Occipital lobe (tissue), 2 donors: ENCODE measurements around the gene ERCC3. TPM values are rescaled to one million over a fixed set of nuclear protein-coding genes. Genes with fewer than 3 reads are reported as not detected.

Experiments used
- DNase-seq: peaks from one replicate; lab custom pipeline; 2025; lab: John Stamatoyannopoulos, UW
- total RNA-seq: library from RNA; depleted of rRNA; stranded (reverse); fragments of >200 nt; gene quantifications from one replicate; pipeline ENCODE4 v1.2.3, GENCODE V29; 2014

The ERCC3 gene
- total RNA-seq = 43.0 TPM

DNA sequence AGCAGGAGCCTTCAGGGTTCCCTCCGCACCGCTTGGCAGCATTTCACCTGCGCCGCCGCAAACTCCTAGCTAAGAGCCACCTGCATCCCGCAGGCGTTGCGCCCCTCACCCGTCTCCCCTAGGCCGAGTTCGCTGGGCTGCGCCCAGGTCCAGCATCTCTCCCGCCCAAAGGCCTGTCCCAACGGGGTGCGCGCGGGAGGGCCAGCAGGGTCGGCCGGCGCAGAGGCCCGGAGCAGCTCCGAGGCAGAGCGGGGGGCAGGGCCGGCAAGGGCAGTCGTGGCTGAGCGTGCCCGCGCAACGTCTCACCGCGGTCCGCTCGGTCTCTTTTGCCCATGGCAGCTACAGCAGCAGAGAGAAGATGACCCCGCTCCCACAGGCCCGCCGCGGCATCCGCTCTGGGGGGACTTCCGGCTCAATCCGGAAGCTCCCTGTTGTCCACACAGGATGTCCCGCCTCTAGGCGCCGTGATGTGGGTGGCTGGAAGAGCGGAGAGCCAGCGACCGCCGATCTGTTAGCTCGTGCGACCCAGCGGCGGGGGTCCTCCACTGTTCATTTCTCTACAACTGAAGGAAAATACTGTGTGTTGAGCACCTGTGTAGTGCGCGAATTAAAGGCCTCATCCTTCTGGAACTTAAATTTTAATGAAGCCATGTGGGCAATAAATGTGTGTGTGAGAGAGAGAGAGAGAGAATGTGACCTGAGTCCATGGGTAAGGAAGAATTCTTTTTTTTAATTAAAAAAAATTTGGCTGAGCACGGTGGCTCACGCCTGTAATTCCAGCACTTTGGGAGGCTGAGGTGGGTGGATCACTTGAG lies at the start of gene ERCC3:
Gene ERCC3 (minus strand): TSS at position 397 of the 815 bp plus-strand sequence. CDS start 63 bp downstream, at position 334.
- DNase-seq = peak; percentile 69

DNA sequence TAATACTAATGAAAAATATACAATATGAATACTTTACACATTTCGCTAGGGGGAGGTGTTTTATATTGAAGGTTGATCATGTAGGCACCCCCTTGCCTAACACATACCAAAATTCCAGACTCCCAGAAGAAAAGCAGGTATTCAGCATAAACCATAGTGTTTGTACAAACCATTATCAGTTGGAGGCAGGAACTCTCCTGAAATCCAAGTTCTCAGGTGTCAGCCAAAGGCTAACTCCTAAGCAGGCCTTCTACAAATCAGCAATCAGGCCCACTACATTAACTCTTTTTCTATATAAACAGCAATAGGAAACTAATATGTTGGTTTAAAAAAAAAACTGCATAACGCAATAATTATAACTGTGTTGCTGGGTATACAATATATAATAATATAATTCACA lies 49.3 kb upstream of the ERCC3 start:
- DNase-seq = no peak

DNA sequence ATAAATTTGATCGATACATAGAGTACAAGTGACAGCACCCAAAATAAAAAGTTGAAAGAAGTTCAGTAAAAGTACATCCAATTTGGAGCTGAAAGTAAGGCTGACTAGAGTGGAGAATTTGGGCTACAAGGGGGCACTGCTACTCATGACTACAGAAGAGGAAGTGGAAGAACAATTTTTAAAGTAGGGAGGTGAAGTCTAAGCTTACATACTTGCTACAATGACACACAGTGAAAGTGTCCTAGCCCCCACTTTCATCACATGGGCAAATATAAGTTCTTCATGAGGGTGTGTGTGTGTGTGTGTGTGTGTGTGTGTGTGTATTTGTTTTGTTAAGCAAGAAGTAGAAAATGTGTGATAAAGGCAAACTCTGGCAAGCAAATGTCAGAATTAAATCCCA lies 48.2 kb upstream of the ERCC3 start:
- DNase-seq = no peak

DNA sequence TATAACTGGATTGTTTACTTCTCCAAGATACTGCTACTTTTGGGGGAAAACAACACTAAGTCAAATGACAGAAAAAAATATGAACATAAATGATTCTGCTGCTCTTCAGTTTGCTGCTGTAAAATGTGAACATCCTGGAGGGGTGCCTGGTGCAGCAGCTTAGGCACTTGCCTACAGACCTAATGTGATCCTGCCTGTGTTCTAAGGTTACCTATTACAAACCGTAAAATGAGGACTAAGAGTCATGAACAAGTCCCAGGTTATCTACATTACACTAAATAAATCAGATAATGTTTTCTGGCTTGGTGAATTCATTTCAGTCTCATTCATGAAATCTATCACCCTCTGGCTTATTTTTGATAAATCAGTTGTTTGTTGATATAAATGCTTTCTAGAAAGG lies 38.4 kb upstream of the ERCC3 start:
- no peak for DNase-seq

DNA sequence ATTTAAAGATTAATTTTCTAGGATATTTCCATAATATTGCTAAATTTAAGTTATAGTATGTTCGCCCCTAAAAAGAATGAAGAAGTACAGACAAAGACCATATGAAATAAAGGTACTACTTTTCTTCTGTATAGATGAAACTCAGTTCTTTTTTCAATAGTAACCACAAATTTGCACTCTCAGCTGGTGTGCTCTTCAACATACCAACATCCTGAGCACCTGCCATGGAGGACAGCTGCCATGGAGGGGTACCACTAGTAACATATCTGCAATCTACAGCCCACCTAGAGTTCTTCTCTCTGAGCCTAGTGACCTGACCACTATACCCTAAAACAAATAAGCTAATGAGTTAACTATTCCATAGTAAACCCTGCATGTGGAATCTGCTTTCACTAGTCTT lies 36.8 kb upstream of the ERCC3 start:
- DNase-seq = no peak

DNA sequence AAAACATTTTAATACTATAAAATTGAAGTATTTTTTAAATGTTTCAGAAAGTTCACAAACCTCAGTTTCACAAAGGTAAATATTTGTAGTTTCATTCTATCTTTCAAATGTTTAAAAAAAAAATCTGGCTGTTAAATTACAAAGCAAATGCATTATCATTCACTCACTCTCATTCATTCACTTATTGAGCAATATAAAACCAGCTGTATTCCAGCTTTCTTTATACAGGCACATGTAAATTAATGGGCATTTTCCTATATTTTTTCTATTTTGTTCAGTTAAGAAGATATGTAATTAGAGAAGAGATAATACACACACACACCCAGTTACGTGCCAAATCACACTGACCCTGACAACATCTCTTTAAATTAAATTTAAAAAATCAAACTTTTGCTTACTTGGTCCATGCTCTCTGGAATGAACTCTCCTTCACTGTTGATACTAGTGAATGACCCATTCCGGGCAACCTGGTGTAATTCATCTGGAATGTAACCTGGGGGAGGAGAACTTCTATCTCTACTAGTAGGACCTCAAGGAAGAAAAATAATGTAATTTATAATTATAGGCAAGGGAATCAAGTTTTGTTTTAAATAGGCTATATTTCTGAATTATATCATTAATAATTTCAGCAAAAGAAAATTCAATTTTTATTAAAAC lies 32.5 kb upstream of the ERCC3 start:
- no peak for DNase-seq

DNA sequence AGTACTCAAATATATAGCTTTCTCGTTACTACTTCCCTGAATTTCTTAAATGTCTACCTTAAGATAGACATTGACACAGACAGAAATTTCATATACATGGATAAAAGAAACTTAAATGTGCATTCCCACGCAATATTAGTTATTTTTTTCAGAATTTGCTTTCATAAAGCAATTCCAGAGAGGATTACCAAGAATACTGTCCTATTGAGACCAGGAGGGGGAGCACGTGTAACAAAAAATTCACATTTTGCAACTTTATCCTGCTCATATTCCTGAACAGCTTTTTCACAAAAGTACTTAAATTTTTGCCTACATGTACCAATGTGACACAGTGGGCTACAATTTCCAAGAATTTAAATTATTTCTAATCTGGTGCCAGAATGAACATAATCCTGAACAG lies 30.7 kb upstream of the ERCC3 start:
- no peak for DNase-seq

DNA sequence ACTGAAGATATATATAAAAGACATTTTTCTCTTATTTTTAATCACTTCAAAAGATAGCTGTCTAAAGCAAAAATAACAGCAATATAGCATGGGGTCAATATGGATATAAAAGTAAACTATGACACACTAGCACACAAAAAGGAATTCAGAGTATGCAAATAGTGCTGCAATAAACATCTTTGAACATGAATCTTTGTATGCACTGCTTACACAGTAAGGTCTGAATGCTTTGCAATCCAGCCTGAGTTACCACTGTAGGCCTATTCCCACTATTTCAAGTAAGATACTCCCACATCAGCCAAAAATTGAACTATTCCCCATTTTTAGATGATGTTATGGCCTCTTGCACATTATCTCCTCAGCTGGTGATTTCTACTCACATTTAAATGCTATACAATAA lies 27.4 kb upstream of the ERCC3 start:
- DNase-seq = no peak

DNA sequence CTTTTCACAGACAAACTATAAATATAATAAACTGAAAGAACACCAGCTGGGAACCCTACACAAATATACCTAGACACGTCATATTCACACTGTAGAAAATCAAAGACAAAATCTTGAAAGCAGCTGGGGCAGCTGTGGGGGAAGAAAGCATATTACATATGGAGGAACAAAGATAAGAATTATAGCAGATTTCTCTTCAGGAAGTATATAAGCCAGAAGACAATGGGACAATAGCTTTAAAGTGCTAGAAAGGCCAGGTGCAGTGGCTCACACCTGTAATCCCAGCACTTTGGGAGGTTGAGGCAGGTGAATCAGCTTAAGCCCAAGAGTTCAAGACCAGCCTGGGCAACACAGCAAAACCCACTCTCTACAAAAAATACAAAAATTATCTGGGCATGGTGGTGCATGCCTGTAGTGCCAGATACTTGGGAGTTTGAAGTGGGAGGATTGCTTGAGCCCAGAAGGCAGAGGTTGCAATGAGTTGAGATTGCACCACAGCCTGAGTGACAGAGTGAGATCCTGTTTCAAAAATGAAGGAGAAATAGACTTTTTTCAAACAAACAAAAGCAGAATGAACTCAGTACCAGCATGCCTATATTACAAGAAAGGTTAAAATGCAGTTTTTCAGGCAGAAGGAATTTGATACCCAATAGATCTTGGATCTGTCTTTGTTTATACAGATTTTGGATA lies 26.8 kb upstream of the ERCC3 start:
- no peak for DNase-seq

DNA sequence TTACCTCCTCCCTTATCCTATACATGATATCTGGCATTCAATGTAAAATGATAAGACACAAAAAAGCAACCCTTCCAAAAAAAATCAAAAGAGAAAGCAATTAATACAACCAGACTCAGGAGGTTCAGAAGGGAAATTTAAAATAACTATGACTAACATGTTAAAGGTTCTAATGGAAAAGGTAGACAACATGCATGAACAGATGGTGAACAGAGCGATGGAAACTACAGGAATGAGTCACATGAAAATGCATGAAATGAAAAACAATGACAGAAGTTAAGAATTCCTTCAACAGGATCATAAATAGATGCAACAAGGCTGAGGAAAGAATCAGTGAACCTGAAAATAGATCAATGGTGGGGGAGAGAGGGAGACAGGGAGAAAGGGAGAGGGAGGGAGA lies 26.1 kb upstream of the ERCC3 start:
- DNase-seq = no peak

DNA sequence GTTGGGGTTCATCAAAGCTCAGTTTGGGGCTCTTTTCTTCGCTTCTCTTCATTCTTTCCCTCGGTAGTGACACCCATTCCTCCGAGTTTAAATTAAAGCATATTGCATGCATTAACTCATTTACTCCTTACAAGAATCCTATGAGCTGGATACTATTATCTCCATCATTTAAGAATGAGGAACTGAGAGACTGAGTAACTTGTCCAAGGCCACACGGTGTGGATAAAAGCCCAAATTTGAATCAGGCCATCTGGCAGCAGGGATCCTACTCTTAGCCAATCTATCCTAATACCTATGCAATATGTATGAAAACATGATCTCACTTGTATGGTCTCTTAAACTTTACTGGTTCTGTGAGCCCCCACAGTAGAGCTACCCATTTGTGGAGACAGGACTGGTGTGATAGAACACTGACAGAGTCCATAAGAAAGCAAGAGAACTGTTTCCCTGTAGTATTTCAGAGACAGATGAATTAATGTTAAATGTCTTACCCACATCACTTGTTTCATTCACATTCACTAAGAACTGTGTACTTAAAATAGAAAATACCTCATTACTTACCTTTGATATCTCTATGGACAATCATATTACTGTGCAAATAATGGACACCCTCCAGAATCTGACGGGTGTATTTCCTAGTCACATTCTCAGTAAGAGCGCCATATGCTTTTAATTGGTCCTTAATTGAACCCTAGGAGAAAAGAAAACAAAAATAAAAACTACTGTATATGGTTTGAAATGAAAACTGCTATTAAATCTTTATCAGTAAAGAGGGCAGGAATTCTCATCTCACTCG lies 20.4 kb upstream of the ERCC3 start:
- DNase-seq = no peak

DNA sequence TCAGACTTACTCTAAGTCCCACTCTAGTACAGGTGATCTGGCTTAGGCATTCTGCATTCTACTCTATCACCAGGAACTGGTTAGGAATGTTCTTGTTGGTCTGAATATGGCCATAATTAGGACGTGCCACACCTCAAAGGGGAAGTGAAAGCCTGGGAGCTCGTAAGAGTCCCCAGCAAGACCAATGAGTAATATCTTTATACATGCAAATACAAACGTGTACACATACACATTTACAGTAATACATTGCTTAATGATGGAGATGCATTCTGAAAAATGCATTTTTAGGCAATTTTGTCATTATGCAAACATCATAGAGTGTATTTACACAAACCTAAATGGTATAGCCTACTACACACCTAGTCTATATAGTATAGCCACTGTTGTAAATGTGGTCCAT lies 19.5 kb upstream of the ERCC3 start:
- no peak for DNase-seq

DNA sequence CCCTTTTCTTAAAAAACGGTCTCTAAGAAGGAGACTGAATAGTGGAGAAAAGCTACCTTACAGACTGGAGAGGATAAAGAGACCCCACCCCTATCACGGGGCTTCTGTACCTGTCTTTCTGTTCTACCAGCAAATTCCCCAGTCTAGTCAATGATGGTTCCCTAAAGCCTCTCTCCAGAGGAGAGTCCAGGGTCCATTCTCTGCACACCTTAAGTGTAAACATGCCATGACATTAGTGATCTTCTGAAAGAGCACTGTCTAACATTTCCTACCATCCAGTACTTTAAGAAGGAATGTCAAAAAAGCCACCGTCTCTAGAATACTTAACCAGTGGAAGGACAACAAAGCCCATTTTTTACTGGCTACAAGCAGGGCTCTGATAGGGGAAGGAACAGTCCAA lies 17.0 kb upstream of the ERCC3 start:
- DNase-seq = no peak

DNA sequence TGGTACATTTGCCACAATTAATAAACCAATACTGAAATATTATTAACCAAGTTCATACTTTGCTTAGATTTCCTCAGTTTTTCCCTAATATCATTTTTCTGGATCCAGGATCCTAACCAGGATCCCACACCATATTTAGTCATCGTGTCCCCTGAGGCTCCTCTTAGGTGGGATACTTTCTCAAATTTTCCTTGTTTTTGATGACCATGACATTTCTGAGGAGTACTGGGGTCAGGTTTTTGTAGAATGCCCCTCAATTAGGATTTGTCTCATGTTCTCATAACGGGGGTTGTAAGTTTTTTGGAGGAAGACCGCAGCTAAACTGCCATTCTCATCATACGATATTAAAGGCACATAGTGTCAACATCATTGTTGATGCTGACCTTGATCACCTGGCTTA lies 15.5 kb upstream of the ERCC3 start:
- no peak for DNase-seq

DNA sequence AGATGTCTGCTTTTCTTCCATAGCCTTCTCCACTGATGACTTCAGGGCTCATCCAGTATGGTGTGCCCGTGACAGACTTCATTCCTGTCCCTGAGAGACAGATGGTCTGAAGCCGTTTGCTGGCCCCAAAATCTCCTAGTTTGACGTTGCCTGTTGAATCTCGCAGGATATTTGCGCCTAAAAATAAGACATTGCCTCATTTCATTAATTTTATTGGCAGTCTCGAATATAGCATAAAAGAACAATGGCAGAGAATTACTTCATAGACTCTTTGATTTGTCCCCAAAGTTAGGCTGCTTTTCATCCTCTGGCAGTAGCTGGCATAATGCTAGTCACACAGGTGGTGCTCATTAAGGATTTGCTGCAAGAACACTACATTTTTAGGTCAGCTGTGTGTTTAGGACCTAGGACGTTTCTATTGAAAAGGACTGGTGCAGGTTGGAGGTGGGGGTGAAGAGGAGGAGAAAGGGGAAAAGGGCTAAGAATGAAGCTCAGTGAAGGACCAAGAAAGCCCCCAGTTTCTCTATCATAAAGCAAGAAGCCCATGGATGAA lies 14.7 kb upstream of the ERCC3 start:
- no peak for DNase-seq

DNA sequence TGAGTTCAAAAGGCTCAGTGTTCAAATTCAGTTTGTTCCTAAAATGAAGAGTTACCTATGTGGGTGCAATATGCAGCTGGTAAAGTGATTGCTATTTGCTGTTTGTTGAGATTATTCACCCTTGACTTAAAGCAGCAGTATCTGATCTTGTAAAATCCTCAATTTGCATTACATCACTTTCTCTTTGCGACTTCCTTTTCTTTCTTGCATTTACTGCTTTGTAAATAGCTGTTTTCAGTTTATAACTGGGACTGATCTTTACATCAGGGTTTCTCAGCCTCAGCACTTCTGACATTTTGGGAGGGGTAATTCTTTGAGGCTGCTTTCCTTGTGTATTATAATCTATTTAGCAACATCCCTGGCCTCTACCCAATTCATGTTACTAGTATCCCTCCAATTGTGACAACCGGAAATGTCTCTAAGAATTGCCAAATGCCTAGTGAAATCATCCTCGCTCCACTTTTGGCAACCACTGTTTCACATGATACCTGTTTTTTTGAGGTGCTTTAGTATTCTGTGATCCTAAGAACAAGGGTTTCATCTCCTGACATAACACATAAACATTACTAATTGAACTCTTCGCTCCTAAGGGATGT lies 12.1 kb upstream of the ERCC3 start:
- no peak for DNase-seq

DNA sequence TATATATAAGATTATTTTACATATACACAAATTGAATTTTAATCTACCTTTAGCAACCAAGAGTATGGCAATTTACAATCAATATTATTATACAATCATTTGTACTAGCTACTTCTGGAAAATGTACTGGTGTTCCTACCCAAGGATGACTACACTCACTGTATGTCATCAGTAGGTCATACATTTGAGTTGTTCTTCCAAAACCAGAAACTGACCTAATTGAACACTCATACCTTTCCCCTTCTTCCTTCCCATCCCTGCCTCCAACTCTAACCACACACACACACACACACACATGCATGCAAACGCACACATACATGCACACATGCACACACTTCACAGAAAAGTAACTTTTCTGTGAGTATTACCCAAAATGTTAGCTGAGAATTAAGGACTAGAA lies 8.2 kb upstream of the ERCC3 start:
- DNase-seq = no peak

DNA sequence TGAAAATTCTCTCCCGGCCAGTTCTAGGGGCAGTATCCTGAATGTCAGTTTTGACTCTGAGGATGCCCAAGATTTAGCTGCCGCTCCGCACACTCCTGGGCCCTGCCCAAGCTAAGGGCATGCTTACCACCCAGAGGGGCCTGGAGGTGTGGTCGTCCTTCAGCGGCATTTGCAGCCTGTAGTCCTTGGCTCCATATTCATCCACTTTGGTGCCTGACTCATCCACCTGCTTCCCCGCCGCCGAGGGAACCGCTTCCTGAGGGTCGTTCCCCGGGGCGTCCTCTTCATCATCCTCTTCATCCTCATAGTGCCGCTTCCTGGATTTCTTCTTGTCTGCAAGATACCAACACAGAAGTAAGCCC lies 577 bp downstream of the ERCC3 start:
- no peak for DNase-seq

DNA sequence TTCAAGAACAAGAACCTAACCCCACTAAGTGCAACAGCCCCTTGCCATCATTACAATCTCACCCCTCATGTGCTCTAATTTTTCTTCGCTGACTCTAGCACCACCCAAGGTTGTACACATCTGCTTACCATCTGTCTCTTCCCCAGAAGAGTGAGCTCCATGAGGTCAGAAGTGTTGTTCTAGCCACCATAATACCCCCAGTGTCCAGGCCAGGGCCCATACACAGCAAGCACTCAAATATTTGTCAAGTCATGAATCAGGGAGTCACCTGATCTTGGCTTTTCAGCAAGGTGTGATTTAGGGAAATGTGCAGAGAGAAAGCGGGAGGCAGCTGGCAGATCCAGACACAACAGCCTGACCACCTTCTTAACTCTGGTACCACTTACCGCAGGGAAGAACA lies 5.7 kb downstream of the ERCC3 start:
- no peak for DNase-seq

DNA sequence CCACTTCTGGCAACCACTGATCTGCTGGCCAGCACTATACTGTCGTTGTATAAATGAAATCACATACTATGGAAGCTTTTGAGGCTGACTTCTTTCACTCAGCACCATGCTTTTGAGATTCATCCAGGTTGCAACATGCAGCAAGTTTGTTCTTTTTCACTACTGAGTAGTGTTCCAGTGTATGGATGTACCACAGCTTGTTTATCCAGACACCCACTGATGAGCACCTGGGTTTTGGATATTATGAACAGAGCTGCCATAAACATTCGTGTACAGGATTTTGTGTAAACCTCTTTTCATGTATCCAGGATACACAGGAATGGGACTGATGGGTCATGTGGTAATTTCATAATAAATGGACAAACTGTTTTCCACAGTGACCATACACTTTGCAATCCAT lies 10.7 kb downstream of the ERCC3 start:
- no peak for DNase-seq

DNA sequence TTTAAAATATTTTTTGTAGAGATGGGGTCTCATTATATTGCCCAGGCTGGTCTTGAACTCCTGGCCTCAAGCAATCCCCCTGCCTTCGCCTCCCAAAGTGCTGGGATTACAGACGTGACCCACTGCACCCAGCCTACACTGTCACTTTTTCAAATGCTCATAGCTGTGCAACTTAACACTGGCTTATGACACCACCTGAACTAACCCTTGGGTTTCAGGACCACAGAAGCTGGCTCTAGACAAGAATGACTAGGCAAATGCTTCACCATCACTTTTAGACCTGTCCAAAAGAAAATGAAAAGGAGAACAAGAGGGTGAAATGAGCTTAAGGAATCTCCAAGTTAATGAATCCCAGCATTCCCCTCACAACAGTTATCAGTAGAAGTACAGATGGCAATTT lies 13.3 kb downstream of the ERCC3 start:
- no peak for DNase-seq
